ENCODE measurements around the gene PHYHIPL. TPM values are rescaled to one million over a fixed set of nuclear protein-coding genes. Genes with fewer than 3 reads are reported as not detected.
"Not testable (repeated sequence)": the region's sequence is repeated elsewhere in the genome, so short reads cannot be mapped to it uniquely, and the experiment has no call there.

The PHYHIPL gene
- total and polyA plus RNA-seq, 12 donors, result 0.03 TPM; not detected in 11

DNA sequence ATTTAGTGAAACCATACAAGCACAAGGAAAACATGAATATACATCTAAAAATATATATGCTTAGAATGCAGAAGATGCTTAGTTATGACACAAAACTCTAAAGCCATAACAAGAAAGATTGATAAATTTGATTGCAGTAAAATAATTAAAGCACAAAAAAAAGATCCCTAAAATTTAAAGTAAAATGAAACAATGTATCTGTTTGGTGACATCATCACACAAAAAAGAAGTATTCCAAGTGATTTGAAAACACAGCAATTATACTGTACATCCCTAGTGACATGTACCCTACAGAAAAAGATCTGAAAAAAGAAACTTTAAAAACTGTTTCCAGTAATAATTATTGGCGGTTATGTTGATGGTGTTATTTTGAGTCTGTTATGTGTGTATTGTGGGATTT lies 37.7 kb downstream of the PHYHIPL start:
- TF ChIP-seq CTCF (IDR thresholded peaks at IDR 0.05), result no peak
- H3K36me3 ChIP-seq, result no peaks in the 10 kb centered on the region
- no peaks in the 10 kb centered on the region for H3K4me1 ChIP-seq
- intact Hi-C loops (cut with DNase I), result no loop called here
- no peak overlapping the region for H3K4me3 ChIP-seq
- 94 to 96% methylated on average over 1 of the region's 1 CpG for WGBS, 2 donors
- ATAC-seq, result no peak
- peaks cover 0 to 7% (median 0%) of the 10 kb centered on the region in 11 donors for H3K9me3 ChIP-seq
- no peak for DNase-seq
- H3K27me3 ChIP-seq, result no peaks in the 10 kb centered on the region
- H3K27ac ChIP-seq, result no peak overlapping the region

DNA sequence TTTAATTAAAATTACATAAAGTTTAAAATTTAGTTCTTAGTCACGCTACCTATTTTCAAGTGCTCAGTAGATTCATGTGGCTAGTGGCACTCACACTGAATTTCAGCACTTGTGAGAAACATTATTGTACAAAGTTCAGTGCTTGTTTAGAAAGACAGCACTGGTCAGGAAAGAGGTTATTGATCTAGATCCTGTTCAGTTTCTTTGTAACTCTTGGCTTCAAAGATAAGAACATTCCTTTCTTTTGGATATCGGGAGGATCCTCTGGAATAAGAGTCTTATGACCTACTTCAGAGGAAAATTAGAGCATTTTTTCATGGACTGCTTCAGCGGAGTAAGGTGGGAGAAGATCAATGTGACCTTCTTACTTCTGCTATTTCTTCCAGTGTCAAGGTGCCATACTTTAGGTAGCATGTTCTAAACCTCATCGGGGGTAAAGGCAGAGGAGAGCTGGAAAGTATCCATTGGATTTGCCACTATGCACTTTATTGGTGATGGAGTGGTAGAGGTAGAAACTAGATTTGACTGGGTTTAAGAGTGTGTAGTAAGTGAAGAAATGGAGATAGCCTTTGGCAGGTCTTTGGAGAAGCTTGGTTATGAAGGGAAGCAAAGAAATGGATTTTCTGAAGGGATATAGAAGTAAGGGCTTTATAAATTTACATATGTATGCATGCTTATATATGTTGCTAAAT lies 39.9 kb downstream of the PHYHIPL start:
- intact Hi-C loops (cut with DNase I), result no loop called here
- Histone ChIP-seq H3K36me3 (no peaks in the 10 kb centered on the region), H3K27ac (no peak overlapping the region), H3K4me1 (no peaks in the 10 kb centered on the region), H3K4me3 (no peak overlapping the region), H3K27me3 (no peaks in the 10 kb centered on the region), H3K9me3 (no peaks in the 10 kb centered on the region)
- no peak for ATAC-seq
- DNase-seq, result no peak
- no peak for TF ChIP-seq CTCF (IDR thresholded peaks at IDR 0.05)
- WGBS, 2 donors, result 62 to 63% methylated on average over 4 of the region's 4 CpGs

DNA sequence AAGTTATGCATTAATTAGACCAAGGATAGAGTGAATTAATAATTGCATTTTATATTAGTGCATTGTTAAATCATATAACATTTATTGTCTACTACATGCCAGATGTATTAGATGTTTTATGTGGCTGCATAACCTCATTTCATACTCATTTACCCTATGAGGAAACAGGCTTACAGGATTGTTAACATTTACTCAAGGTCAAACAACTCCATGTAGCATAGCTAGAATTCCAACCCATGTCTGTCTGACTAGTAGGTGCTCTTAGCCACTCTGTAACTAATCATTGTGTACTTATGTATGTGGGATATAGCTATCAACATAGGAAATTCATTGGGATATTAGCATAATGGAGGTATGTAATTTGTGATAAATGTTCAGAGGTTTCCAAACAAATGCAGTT lies 46.3 kb downstream of the PHYHIPL start:
- no peak for DNase-seq
- peak in 1 of 8 donors; percentile 35 for ATAC-seq
- no peak for TF ChIP-seq CTCF (IDR thresholded peaks at IDR 0.05)
- Histone ChIP-seq H3K27me3 (no peaks in the 10 kb centered on the region), H3K9me3 (no peaks in the 10 kb centered on the region), H3K4me1 (no peaks in the 10 kb centered on the region), H3K4me3 (no peak overlapping the region), H3K36me3 (no peaks in the 10 kb centered on the region), H3K27ac (no peak overlapping the region)
- intact Hi-C loops (cut with DNase I), result no loop called here

GRCh38 chr10:59223597-59223996 lies 47.2 kb downstream of the PHYHIPL start:
- H3K27ac ChIP-seq; H3K27me3 ChIP-seq; DNase-seq; intact Hi-C loops (cut with DNase I); H3K4me3 ChIP-seq; H3K36me3 ChIP-seq; ATAC-seq; H3K9me3 ChIP-seq; H3K4me1 ChIP-seq: not testable (repeated sequence)
- 94 to 99% methylated on average over 2 of the region's 2 CpGs for WGBS, 2 donors

DNA sequence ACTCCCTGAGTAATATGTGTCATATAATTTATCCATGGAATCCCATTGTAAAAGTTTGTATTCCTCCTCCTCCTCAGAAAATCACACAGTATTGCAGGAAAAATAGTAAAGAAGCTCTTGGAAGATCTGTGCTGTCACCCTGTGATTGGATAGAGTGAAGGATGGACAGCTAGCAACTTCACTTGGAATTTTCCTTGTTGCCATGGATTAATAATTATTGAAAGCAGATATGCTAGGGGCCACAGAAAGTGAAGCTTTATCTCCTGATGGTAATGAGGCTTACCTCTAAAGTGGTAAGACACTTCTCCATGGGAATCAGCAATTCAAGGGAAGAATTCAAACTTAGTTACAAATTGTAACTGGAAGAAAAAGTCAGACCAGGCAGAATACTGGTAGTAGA lies 48.8 kb downstream of the PHYHIPL start:
- H3K9me3 ChIP-seq, result no peaks in the 10 kb centered on the region
- H3K27ac ChIP-seq, result no peak overlapping the region
- no peak overlapping the region for H3K4me3 ChIP-seq
- H3K27me3 ChIP-seq, result no peaks in the 10 kb centered on the region
- intact Hi-C loops (cut with DNase I), result loop anchor here in 1 of 10 donors (5.0 kb wide), 1 partner anchor 242 kb away; no protein-coding TSS in a partner anchor
- no peaks in the 10 kb centered on the region for H3K4me1 ChIP-seq
- no peaks in the 10 kb centered on the region for H3K36me3 ChIP-seq
- DNase-seq, result no peak
- ATAC-seq, result no peak
- TF ChIP-seq CTCF (IDR thresholded peaks at IDR 0.05), result no peak

Measured in heart right ventricle (tissue), 16 donors.